Caco-2 (cell line): ENCODE measurements around the gene CALD1. TPM values are rescaled to one million over a fixed set of nuclear protein-coding genes. Genes with fewer than 3 reads are reported as not detected.
A peak's percentile ranks its signal among the peaks of the same experiment; 100 is the strongest.

Experiments
- BruUV-seq: library from RNA; stranded (reverse); fragments of 400-500 nt; replicated peaks from 2 replicates; lab custom pipeline; 2021; lab: Mats Ljungman, UMichigan
- CTCF ChIA-PET: fragments of 300-600 bp; sonication (Branson Sonifier 250); formaldehyde crosslinking; loops from one replicate; lab custom pipeline; 2022; ENCODE audit warnings: antibody characterized with exemption; lab: Charles Lee
- POLR2A ChIA-PET: fragments of 300-600 bp; sonication (Branson Sonifier 250); formaldehyde crosslinking; loops from one replicate; lab custom pipeline; 2022; ENCODE audit warnings: antibody characterized with exemption; lab: Charles Lee
- DNase-seq, 2 experiments: peaks; one replicate each; pipeline versions ENCODE4 v3.0.0 to v3.0.0-alpha.2; 2020 to 2022
- H3K27me3 ChIP-seq: replicated peaks from 2 replicates; pipeline ENCODE4 v1.6.0; 2011; ENCODE audit warnings: low read length; ENCODE audit not compliant: control insufficient read depth, insufficient read depth
- H3K36me3 ChIP-seq: 2 replicates; pipeline ENCODE4 v1.5.1; 2011; ENCODE audit warnings: low read length; ENCODE audit not compliant: control insufficient read depth, insufficient read depth
- H3K4me1 ChIP-seq: fragments of 250-450 bp; sonication (Bioruptor Pico); 2 replicates; pipeline ENCODE4 v1.5.1; 2020; ENCODE audit warnings: mild to moderate bottlenecking
- H3K4me3 ChIP-seq: 2 replicates; pipeline ENCODE4 v1.5.1; 2011; ENCODE audit warnings: low read depth, mild to moderate bottlenecking, control low read depth, low read length
- H3K9me3 ChIP-seq: fragments of 250-450 bp; sonication (Bioruptor Pico); 2 replicates; pipeline ENCODE4 v1.5.1; 2020; ENCODE audit warnings: mild to moderate bottlenecking, moderate library complexity
- H3K27ac Mint-ChIP-seq: one replicate; pipeline ENCODE4 v1.8.0; 2022; ENCODE audit warnings: mixed read lengths; ENCODE audit not compliant: unreplicated experiment
- H3K27me3 Mint-ChIP-seq: one replicate; pipeline ENCODE4 v1.8.0; 2022; ENCODE audit warnings: mixed read lengths; ENCODE audit not compliant: insufficient read depth, unreplicated experiment
- H3K36me3 Mint-ChIP-seq: one replicate; pipeline ENCODE4 v1.8.0; 2022; ENCODE audit warnings: mild to moderate bottlenecking, mixed read lengths; ENCODE audit not compliant: insufficient read depth, unreplicated experiment
- H3K4me1 Mint-ChIP-seq: one replicate; pipeline ENCODE4 v1.8.0; 2022; ENCODE audit warnings: low read depth, mixed read lengths; ENCODE audit not compliant: unreplicated experiment
- H3K4me3 Mint-ChIP-seq: one replicate; pipeline ENCODE4 v1.8.0; 2022; ENCODE audit warnings: mild to moderate bottlenecking, moderate library complexity, mixed read lengths; ENCODE audit not compliant: unreplicated experiment
- H3K9me3 Mint-ChIP-seq: one replicate; pipeline ENCODE4 v1.8.0; 2022; ENCODE audit warnings: mixed read lengths; ENCODE audit not compliant: unreplicated experiment
- intact Hi-C: fragments of 100-400 bp; cut with micrococcal nuclease; formaldehyde crosslinking; loops from one replicate; pipeline ENCODE4 v1.10.0; 2022; ENCODE audit not compliant: unreplicated experiment
- total RNA-seq: library from RNA; stranded (reverse); gene quantifications from 2 replicates; pipeline ENCODE4 v1.2.3, GENCODE V29; 2022
- TF ChIP-seq, protein P1 (sequence below), 2 experiments: fragments of 200-600 bp in 1 of 2; IDR thresholded peaks; 1 replicate in 1 of 2; 2 replicates in 1 of 2; pipeline versions ENCODE4 v1.5.1 to v1.8.0; 2011 to 2022; ENCODE audit warnings: antibody characterized with exemption in 1 of 2, control low read depth in 1 of 2, inconsistent platforms in 1 of 2, low read depth in 1 of 2, low read length in 1 of 2, mild to moderate bottlenecking in 1 of 2, moderate library complexity in 1 of 2; ENCODE audit not compliant: insufficient read depth in 1 of 2, severe bottlenecking in 1 of 2, unreplicated experiment in 1 of 2

CALD1 gene
- total RNA-seq, 1 experiment from 2014 or later = 155 TPM

DNA sequence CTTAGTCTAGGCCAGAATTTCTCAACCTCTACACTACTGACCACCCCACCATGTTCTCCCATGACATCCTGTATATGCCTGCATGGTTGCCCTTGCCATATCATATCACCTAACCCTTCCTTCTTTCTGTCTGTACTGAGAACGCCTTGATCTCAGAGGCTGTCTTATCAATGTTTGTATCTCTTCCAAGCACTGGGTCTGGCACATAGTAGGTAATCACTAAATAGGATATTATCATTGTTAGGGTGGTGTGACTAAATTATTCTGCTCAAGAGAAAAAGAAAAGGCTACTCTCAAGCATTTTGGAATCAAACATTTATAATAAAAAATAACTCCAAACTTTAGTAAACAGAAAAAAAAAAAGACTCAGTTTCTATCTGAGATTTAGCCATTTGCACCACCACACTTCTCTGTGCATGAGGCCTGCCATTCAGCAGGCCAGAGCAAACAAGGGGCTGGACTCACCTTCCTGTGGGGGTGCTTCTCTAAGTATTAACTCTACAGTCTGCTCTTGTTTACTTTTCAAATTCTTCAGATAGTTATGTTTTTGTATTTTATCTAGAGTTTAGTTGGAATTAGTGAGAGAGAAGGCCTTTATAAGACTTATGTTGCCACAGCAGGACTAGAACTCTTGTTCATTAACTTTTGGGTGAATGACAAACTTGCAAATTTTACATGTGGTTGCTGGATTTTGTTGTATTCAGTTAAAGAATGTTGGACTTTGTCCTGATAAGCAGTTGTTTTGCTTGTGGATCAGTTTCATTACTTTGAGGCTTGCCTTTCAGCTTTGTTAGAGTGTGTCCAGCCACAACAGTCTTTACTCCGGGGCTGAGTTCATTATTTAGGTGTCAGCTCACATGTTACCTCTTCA is 212.3 kb downstream of the CALD1 start:
- no peak overlapping the region for H3K4me3 ChIP-seq
- POLR2A ChIA-PET = interaction anchor here (0.5 to 0.7 kb wide), 3 partner anchors 147 to 274 kb away, joined by 3 to 6 read pairs (median 3); no protein-coding TSS in a partner anchor
- peaks cover 8% of the 10 kb centered on the region for H3K36me3 ChIP-seq
- intact Hi-C loops = loop anchor here (1.0 to 5.0 kb wide), 4 partner anchors 104 to 221 kb away; partner anchors contain the start of genes CYREN, TMEM140 and WDR91
- H3K4me1 Mint-ChIP-seq = peaks cover 46% of the 10 kb centered on the region
- no peaks in the 10 kb centered on the region for H3K9me3 ChIP-seq
- TF ChIP-seq, protein P1, sequence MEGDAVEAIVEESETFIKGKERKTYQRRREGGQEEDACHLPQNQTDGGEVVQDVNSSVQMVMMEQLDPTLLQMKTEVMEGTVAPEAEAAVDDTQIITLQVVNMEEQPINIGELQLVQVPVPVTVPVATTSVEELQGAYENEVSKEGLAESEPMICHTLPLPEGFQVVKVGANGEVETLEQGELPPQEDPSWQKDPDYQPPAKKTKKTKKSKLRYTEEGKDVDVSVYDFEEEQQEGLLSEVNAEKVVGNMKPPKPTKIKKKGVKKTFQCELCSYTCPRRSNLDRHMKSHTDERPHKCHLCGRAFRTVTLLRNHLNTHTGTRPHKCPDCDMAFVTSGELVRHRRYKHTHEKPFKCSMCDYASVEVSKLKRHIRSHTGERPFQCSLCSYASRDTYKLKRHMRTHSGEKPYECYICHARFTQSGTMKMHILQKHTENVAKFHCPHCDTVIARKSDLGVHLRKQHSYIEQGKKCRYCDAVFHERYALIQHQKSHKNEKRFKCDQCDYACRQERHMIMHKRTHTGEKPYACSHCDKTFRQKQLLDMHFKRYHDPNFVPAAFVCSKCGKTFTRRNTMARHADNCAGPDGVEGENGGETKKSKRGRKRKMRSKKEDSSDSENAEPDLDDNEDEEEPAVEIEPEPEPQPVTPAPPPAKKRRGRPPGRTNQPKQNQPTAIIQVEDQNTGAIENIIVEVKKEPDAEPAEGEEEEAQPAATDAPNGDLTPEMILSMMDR (IDR thresholded peaks at IDR 0.05; ENCODE audit: insufficient read depth in 1 of 2, low read depth in 1 of 2, low read length in 1 of 2, severe bottlenecking in 1 of 2, unreplicated experiment in 1 of 2) = no peak
- peak overlapping the region; percentile 86 for H3K27ac Mint-ChIP-seq
- no peaks in the 10 kb centered on the region for H3K27me3 Mint-ChIP-seq
- H3K27me3 ChIP-seq = no peaks in the 10 kb centered on the region
- peaks cover 64% of the 10 kb centered on the region for H3K4me1 ChIP-seq
- no peaks in the 10 kb centered on the region for H3K9me3 Mint-ChIP-seq
- CTCF ChIA-PET = no interaction called here
- DNase-seq = peak; percentile 79 to 87
- no TSS peak for BruUV-seq
- H3K36me3 Mint-ChIP-seq = peaks cover 62% of the 10 kb centered on the region
- peak overlapping the region; percentile 45 for H3K4me3 Mint-ChIP-seq

DNA sequence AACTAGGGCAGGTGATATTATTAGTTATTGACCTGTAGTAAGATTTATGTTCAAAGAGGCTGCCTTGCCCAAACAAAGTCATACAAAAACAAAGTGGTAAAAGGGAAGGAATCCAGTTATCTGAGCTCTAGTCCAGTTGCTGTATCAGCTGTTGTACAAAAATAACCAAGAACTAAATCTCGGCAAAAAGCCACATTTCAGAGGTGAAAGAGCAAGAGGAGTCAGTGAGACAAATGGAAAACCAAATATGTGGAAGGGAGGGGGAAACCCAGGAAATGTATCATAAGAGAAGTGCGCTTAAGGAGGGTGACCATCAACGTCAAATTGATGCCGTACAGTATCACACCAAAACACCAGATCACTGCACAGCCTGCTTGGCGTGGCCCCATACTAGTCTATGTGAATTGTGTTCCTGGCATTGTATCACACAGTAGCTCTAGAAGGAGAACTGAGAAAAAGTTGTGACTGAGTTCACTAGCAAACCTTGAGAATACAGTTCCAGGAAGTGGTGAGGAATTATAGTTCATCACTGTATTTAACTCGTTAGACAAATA is 213.3 kb downstream of the CALD1 start:
- Mint-ChIP-seq H3K27ac (peak overlapping the region; percentile 86), H3K4me3 (peak overlapping the region; percentile 45), H3K27me3 (no peaks in the 10 kb centered on the region), H3K4me1 (peaks cover 46% of the 10 kb centered on the region), H3K36me3 (peaks cover 65% of the 10 kb centered on the region), H3K9me3 (no peaks in the 10 kb centered on the region)
- POLR2A ChIA-PET = interaction anchor here (0.7 kb wide), 1 partner anchor 172 kb away, joined by 3 read pairs; no protein-coding TSS in a partner anchor
- H3K4me1 ChIP-seq = peaks cover 73% of the 10 kb centered on the region
- no TSS peak for BruUV-seq
- no peak overlapping the region; the same call in 1 of the 2 replicates for H3K4me3 ChIP-seq
- intact Hi-C loops = loop anchor here (1.0 to 5.0 kb wide), 2 partner anchors 156 to 220 kb away; partner anchors contain the start of genes TMEM140 and WDR91
- H3K36me3 ChIP-seq = peaks cover 8% of the 10 kb centered on the region
- no peaks in the 10 kb centered on the region for H3K27me3 ChIP-seq
- CTCF ChIA-PET = no interaction called here
- DNase-seq = no peak
- TF ChIP-seq, protein P1 (IDR thresholded peaks at IDR 0.05; ENCODE audit: insufficient read depth in 1 of 2, low read depth in 1 of 2, low read length in 1 of 2, severe bottlenecking in 1 of 2, unreplicated experiment in 1 of 2) = no peak
- H3K9me3 ChIP-seq = no peaks in the 10 kb centered on the region

DNA sequence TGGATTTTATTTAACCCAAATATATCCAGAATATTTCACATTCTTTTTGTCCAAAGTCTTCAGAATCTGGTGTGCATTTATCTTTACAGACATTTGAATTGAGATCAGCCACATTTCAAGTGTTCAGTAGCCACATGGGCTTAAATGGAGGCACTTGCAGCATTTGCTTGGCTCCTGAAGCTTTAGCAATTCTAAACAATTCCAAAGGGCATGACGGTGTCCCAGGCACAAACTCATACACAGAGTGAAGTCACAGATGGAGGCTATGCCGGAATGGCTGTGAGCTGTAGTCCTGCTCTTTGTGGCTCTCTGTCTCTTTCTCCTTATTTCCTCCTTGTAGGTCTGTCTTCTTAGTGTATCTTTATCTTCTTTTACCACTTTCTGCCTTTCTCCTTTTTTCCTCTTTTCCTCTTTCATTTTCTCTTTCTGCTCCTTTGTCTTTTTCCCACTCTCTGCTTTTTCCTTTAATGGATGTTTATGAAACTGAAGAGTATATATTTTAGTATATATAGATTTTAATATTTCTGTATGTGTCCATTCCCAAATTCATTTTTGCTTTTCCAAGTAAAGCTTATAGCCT is 214.5 kb downstream of the CALD1 start:
- intact Hi-C loops = loop anchor here (5.0 kb wide), 1 partner anchor 218 kb away; the partner anchor contains the start of gene WDR91
- no peaks in the 10 kb centered on the region for H3K9me3 Mint-ChIP-seq
- POLR2A ChIA-PET = no interaction called here

More for the DNA sequence above, 214.5 kb downstream of the CALD1 start:
- no peak overlapping the region for H3K4me3 ChIP-seq
- no TSS peak for BruUV-seq
- H3K4me1 ChIP-seq = peaks cover 67% of the 10 kb centered on the region
- Mint-ChIP-seq H3K27ac (peak overlapping the region; percentile 36), H3K27me3 (no peaks in the 10 kb centered on the region), H3K36me3 (peaks cover 64% of the 10 kb centered on the region), H3K4me1 (peaks cover 56% of the 10 kb centered on the region), H3K4me3 (peak overlapping the region; percentile 10)
- no peaks in the 10 kb centered on the region for H3K27me3 ChIP-seq
- no peak for DNase-seq
- H3K36me3 ChIP-seq = peaks cover 8% of the 10 kb centered on the region
- H3K9me3 ChIP-seq = no peaks in the 10 kb centered on the region
- CTCF ChIA-PET = no interaction called here
- TF ChIP-seq, protein P1 (IDR thresholded peaks at IDR 0.05; ENCODE audit: insufficient read depth in 1 of 2, low read depth in 1 of 2, low read length in 1 of 2, severe bottlenecking in 1 of 2, unreplicated experiment in 1 of 2) = no peak
